ENCODE results near the gene PON2. TPM values are rescaled to one million over a fixed set of nuclear protein-coding genes. Genes with fewer than 3 reads are reported as not detected.

PON2 gene
- total RNA-seq, 1 donor from 2014 or later, result 152 TPM

GRCh38 chr7:95425694-95426093 lies 9.1 kb downstream of the PON2 start:
- no peaks in the 10 kb centered on the region for H3K27me3 ChIP-seq (ENCODE audit: insufficient read depth, low read length)
- H3K36me3 Mint-ChIP-seq (ENCODE audit: low read depth, unreplicated experiment), result peaks cover 8% of the 10 kb centered on the region
- FAIRE-seq, result no peak
- H3K27ac ChIP-seq (ENCODE audit: low read depth, low read length), result no peak overlapping the region
- H3K9me3 Mint-ChIP-seq (ENCODE audit: unreplicated experiment), result peaks cover 3% of the 10 kb centered on the region
- H3K4me2 ChIP-seq (ENCODE audit: low read length), result no peak overlapping the region
- H3K9ac ChIP-seq (ENCODE audit: low read length), result no peak overlapping the region
- peaks cover 13% of the 10 kb centered on the region for H4K20me1 ChIP-seq (ENCODE audit: insufficient read depth, low read length)
- H3K4me3 Mint-ChIP-seq (ENCODE audit: unreplicated experiment), result no peak overlapping the region
- DNase-seq (ENCODE audit: low read depth), result no peak
- H3K79me2 ChIP-seq (ENCODE audit: insufficient read depth, low read length), result peaks cover 48% of the 10 kb centered on the region
- no peaks in the 10 kb centered on the region for H3K27me3 Mint-ChIP-seq (ENCODE audit: low read depth, unreplicated experiment)
- H3K36me3 ChIP-seq (ENCODE audit: insufficient read depth, low read length), result peaks cover 6% of the 10 kb centered on the region
- H3K4me1 Mint-ChIP-seq (ENCODE audit: low read depth, unreplicated experiment), result peaks cover 42% of the 10 kb centered on the region
- TF ChIP-seq, protein P1, sequence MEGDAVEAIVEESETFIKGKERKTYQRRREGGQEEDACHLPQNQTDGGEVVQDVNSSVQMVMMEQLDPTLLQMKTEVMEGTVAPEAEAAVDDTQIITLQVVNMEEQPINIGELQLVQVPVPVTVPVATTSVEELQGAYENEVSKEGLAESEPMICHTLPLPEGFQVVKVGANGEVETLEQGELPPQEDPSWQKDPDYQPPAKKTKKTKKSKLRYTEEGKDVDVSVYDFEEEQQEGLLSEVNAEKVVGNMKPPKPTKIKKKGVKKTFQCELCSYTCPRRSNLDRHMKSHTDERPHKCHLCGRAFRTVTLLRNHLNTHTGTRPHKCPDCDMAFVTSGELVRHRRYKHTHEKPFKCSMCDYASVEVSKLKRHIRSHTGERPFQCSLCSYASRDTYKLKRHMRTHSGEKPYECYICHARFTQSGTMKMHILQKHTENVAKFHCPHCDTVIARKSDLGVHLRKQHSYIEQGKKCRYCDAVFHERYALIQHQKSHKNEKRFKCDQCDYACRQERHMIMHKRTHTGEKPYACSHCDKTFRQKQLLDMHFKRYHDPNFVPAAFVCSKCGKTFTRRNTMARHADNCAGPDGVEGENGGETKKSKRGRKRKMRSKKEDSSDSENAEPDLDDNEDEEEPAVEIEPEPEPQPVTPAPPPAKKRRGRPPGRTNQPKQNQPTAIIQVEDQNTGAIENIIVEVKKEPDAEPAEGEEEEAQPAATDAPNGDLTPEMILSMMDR (IDR thresholded peaks at IDR 0.05; ENCODE audit: insufficient read depth, low read depth, low read length), result no peak
- no peak for TF ChIP-seq EZH2 (IDR thresholded peaks at IDR 0.05; ENCODE audit: insufficient read depth, low read length)
- no peak overlapping the region for H3K27ac Mint-ChIP-seq (ENCODE audit: unreplicated experiment)
- H3K9me3 ChIP-seq (ENCODE audit: insufficient read depth, low read depth, low read length), result no peaks in the 10 kb centered on the region
- no peak overlapping the region for H3K4me3 ChIP-seq (ENCODE audit: insufficient read depth, low read depth, low read length)
- no peak overlapping the region for H2AFZ ChIP-seq (ENCODE audit: low read depth, low read length)
- peaks cover 13% of the 10 kb centered on the region for H3K4me1 ChIP-seq (ENCODE audit: insufficient read depth, low read length)

DNA sequence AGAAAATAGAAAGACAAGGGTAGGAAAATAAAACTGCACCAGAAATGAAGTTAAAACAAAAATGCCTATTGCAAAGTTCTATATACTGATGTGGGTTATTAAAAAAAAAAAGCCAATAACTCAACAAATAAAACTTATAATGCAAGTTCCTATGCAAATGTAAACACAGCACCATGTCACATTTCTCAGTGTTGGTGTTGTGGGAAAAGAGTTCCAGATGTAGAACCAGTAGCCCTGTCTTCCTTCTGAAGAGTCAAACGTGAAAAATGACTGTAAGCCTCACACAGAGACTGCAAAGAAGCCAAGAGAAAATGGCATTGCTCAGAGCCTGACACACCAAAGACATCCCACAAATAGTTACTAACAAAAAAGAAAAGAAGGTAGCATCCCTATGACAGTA lies 10.1 kb downstream of the PON2 start:
- TF ChIP-seq, protein P1 (IDR thresholded peaks at IDR 0.05; ENCODE audit: insufficient read depth, low read depth, low read length), result no peak
- TF ChIP-seq EZH2 (IDR thresholded peaks at IDR 0.05; ENCODE audit: insufficient read depth, low read length), result no peak
- DNase-seq (ENCODE audit: low read depth) (peak; percentile 39), FAIRE-seq (no peak)
- Histone ChIP-seq H2AFZ (ENCODE audit: low read depth, low read length) (no peak overlapping the region), H3K27me3 (ENCODE audit: insufficient read depth, low read length) (no peaks in the 10 kb centered on the region), H3K9ac (ENCODE audit: low read length) (no peak overlapping the region), H3K9me3 (ENCODE audit: insufficient read depth, low read depth, low read length) (no peaks in the 10 kb centered on the region), H3K4me3 (ENCODE audit: insufficient read depth, low read depth, low read length) (no peak overlapping the region), H3K79me2 (ENCODE audit: insufficient read depth, low read length) (peaks cover 46% of the 10 kb centered on the region), H3K4me2 (ENCODE audit: low read length) (no peak overlapping the region), H3K4me1 (ENCODE audit: insufficient read depth, low read length) (peaks cover 18% of the 10 kb centered on the region), H3K27ac (ENCODE audit: low read depth, low read length) (no peak overlapping the region), H3K36me3 (ENCODE audit: insufficient read depth, low read length) (peaks cover 6% of the 10 kb centered on the region), H4K20me1 (ENCODE audit: insufficient read depth, low read length) (peaks cover 19% of the 10 kb centered on the region)
- Mint-ChIP-seq H3K4me3 (ENCODE audit: unreplicated experiment) (no peak overlapping the region), H3K36me3 (ENCODE audit: low read depth, unreplicated experiment) (peaks cover 8% of the 10 kb centered on the region), H3K27me3 (ENCODE audit: low read depth, unreplicated experiment) (no peaks in the 10 kb centered on the region), H3K9me3 (ENCODE audit: unreplicated experiment) (peaks cover 3% of the 10 kb centered on the region), H3K27ac (ENCODE audit: unreplicated experiment) (no peak overlapping the region), H3K4me1 (ENCODE audit: low read depth, unreplicated experiment) (peaks cover 47% of the 10 kb centered on the region)

DNA sequence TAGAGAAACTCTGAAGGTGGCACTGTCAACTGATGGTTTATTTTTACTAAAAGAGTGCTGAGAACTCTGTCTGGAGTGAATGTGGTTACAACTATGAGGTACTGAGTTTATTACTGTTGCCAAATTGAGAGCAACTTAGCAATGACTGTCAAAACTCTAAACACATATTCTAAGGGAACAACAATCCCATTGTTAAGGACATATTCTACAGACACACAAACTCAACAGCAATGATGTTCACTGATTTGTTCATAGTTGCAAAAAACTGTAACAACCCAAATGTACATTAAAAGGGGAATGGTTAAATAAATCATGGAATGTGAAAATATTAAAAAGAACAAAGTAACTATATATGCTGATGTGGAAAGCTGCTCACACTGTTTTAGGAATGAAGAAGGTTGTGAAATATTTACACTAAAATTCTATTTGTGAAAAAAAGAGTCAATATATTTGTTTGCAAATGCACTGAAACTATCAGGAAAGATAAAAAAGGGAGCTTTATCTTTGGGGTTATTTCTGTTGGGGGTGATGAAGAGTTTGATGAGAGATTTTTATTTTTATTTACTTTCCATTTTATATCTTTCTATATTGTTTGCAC lies 12.9 kb downstream of the PON2 start:
- Mint-ChIP-seq H3K4me1 (ENCODE audit: low read depth, unreplicated experiment) (peaks cover 42% of the 10 kb centered on the region), H3K4me3 (ENCODE audit: unreplicated experiment) (no peak overlapping the region), H3K27ac (ENCODE audit: unreplicated experiment) (peak overlapping the region; percentile 79), H3K27me3 (ENCODE audit: low read depth, unreplicated experiment) (no peaks in the 10 kb centered on the region), H3K9me3 (ENCODE audit: unreplicated experiment) (no peaks in the 10 kb centered on the region), H3K36me3 (ENCODE audit: low read depth, unreplicated experiment) (peaks cover 4% of the 10 kb centered on the region)
- DNase-seq (ENCODE audit: low read depth) (peak; percentile 33), FAIRE-seq (peak; percentile 23)
- TF ChIP-seq, protein P1 (IDR thresholded peaks at IDR 0.05; ENCODE audit: insufficient read depth, low read depth, low read length), result no peak
- no peak for TF ChIP-seq EZH2 (IDR thresholded peaks at IDR 0.05; ENCODE audit: insufficient read depth, low read length)
- peaks cover 43% of the 10 kb centered on the region for H3K79me2 ChIP-seq (ENCODE audit: insufficient read depth, low read length)
- H3K27ac ChIP-seq (ENCODE audit: low read depth, low read length), result peak overlapping the region; percentile 68
- H2AFZ ChIP-seq (ENCODE audit: low read depth, low read length), result no peak overlapping the region
- no peaks in the 10 kb centered on the region for H3K27me3 ChIP-seq (ENCODE audit: insufficient read depth, low read length)
- peaks cover 18% of the 10 kb centered on the region for H4K20me1 ChIP-seq (ENCODE audit: insufficient read depth, low read length)
- H3K9ac ChIP-seq (ENCODE audit: low read length), result peak overlapping the region; percentile 46
- peaks cover 18% of the 10 kb centered on the region for H3K4me1 ChIP-seq (ENCODE audit: insufficient read depth, low read length)
- H3K9me3 ChIP-seq (ENCODE audit: insufficient read depth, low read depth, low read length), result no peaks in the 10 kb centered on the region
- H3K4me2 ChIP-seq (ENCODE audit: low read length), result peak overlapping the region; percentile 45
- peaks cover 6% of the 10 kb centered on the region for H3K36me3 ChIP-seq (ENCODE audit: insufficient read depth, low read length)
- no peak overlapping the region for H3K4me3 ChIP-seq (ENCODE audit: insufficient read depth, low read depth, low read length)

Measured in astrocyte (in vitro differentiated cells and primary cell).